ENCODE data around the gene TESK2.

- TF ChIP-seq CTCF (IDR thresholded peaks at IDR 0.05; ENCODE audit: borderline replicate concordance, extremely low read depth, low read length, poor library complexity, severe bottlenecking) (no peak), EZH2 (IDR thresholded peaks at IDR 0.05; ENCODE audit: borderline replicate concordance, low read depth, low read length, severe bottlenecking) (no peak)
These were observed 190.3 kb downstream of the TESK2 start for GRCh38 chr1:45300669-45300997.
